Stimulated activated CD4-positive, alpha-beta T cell treated with anti-CD3 and anti-CD28 coated beads, Interleukin-12 subunit alpha, Interleukin-12 subunit beta, amount 100 ng/mL, for 48 hours (primary cell): ENCODE measurements around the gene ATP2A2.

Source experiments
- DNase-seq, 3 donors: peaks; one replicate each; pipeline ENCODE4 v3.0.0-alpha.2; 2020; ENCODE audit warnings: low read depth in 2 of 3, low spot score in 1 of 3

The ATP2A2 gene

GRCh38 chr12:110289044-110289710, 8.1 kb downstream of the ATP2A2 start:
- no peak for DNase-seq

DNA sequence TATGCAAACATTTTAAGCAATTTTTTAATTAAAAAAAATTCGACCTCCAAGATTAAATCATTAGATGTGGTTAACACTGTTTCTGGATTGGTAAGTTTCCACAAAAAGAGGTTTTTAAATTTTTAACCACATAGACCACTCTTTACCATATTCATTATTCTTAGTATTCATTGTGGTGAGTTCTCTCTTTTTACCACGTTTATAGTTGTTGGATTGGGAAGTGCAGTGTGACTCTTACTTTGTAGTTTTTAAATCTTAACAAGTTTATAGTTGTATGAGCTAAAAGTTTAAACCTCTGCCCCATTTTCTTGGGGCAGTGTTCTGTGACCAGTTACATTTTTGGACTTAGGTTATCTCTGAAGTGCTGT, 8.6 kb downstream of the ATP2A2 start:
- no peak for DNase-seq

GRCh38 chr12:110301065-110301806, 20.2 kb downstream of the ATP2A2 start:
- no peak for DNase-seq

DNA sequence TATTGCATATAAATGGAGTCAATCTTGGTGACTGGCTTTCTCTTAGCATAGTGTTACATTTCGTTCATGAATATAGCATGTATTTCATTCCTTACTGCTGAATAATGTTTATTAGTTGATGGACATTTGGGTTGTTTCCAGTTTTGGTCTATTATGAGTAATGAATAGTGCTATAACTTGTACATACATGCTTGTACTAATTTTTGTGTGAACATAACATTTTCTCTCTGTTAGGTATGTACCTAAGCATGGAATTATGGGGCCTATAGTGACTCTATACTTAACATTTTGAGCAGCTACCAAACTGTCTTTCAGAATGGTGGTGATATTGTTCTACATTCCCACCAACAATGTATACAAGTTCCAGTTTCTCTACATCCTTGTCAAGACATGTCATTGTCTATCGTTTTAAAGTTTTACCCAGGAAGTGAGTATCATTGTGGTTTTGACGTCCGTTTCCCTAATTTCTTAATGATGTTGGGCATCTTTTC, 23.1 kb downstream of the ATP2A2 start:
- no peak for DNase-seq

- DNase-seq, result no peak
These were observed 26.3 kb downstream of the ATP2A2 start for GRCh38 chr12:110307372-110307771.

GRCh38 chr12:110310763-110311162, 29.7 kb downstream of the ATP2A2 start:
- DNase-seq, result no peak

DNA sequence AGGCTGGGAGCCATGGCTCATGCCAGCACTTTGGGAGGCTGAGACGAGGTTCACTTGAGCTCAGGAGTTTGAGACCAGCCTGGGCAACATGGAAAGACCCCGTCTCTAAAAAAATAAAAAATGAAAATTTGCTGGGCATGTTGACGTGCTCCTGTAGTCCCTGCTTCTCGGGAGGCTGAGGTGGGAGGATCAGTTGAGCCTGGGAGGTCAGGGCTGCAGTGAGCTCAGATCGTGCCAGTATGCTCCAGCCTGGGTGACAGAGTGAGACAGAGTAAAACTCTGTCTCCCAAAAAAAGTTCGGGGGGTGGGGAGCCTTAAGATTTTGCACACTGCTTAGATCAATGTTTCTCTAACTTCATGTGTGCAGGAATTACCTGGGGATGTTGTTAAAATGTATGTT, 30.9 kb downstream of the ATP2A2 start:
- DNase-seq, result no peak

- no peak for DNase-seq
These were observed 31.7 kb downstream of the ATP2A2 start for GRCh38 chr12:110312581-110313360.

DNA sequence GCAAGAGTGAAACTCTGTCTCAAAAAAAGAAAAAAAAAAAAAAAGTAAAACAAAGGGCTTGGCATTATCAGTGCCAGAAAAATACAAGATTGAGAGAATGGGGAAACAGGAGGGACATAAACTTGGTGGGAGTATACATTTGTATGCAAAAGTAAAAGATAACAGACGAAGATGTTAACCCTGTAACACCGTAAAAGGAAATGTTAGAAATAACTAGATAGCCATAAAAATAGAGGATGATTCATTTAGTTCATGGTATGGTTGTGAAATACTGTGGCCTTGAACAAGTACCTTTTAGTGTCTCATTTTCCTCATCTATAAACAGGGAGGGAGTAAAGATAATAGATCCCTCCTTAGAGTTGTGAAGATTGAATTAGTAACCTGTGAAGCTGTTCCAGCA, 33.3 kb downstream of the ATP2A2 start:
- DNase-seq, result no peak

DNA sequence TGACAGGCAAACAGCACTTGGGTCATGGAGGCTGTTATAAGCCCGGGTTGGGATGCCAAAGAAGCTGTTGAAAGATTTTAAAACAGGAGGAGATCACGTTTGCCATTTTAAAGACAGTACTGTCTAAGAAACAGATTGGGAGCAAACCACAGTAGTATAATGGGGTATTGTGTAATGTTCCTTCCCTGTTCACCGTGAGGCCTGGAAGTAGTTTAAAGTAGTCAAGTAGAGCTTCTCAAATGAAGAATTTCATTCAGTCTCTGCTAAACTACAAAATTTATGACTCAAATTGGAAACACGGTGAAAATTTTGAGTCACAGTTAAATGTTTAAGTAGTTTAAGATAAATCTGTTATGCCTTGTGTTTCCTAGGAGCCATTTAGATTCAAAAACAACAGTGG, 35.8 kb downstream of the ATP2A2 start:
- no peak for DNase-seq

GRCh38 chr12:110317911-110318310, 36.9 kb downstream of the ATP2A2 start:
- no peak for DNase-seq

GRCh38 chr12:110320550-110320949, 39.5 kb downstream of the ATP2A2 start:
- no peak for DNase-seq

- no peak for DNase-seq
These were observed 48.7 kb downstream of the ATP2A2 start for GRCh38 chr12:110329710-110330109.

GRCh38 chr12:110330124-110330523, 49.1 kb downstream of the ATP2A2 start:
- DNase-seq, result no peak

GRCh38 chr12:110330544-110330943, 49.5 kb downstream of the ATP2A2 start:
- DNase-seq, result no peak

DNA sequence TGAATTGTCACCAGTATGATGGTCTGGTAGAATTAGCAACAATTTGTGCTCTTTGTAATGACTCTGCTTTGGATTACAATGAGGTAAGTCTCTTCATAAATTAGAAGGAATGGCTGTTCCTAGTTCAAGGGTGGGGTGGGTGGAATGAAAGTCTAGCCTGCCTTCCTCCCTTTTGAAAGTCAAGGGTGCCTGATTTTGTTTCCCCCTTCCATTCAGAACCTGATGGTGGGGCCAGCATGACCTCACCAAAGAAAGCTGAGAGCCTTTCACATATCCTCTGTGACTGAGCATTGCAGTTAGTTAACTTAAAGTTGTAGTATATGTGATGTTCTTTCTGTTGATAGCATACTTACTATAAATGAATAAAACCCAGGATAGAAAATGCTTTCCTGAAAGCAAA, 52.2 kb downstream of the ATP2A2 start:
- no peak for DNase-seq

DNA sequence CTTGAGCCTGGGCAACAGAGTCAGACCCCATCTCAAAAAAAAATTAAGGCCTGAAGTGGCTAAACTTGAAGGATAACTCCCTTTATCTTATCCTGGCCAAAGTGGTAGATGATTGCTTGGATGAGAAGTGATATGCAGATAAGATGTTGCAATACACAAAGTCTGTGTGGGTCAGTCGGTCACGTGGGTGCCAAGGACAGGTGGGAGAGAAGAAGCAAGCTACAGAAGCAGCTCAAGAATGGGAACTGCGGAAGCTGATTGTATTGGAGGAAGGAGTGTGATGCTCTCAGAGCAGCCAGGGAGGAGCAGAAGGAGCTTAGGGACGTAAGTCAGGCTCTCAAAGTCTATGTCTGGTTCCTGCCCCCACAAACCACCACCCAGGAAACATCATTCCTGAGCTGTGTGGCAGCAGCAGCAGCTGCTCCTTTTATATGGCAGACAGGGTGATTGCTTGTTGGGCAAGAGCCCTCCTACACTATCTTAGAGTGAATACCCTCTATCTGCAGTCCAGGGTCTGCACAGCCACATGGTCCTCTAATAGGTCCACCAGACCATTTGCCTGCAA, 54.5 kb downstream of the ATP2A2 start:
- no peak for DNase-seq

- DNase-seq, result no peak
These were observed 57.1 kb downstream of the ATP2A2 start for GRCh38 chr12:110337912-110338710.

- DNase-seq, result no peak
These were observed 57.7 kb downstream of the ATP2A2 start for GRCh38 chr12:110338754-110339153.

- no peak for DNase-seq
These were observed 58.3 kb downstream of the ATP2A2 start for GRCh38 chr12:110339184-110339952.
